GM06990 (cell line): ENCODE measurements around the gene DIS3L.
"Not testable (repeated sequence)": the region's sequence is repeated elsewhere in the genome, so short reads cannot be mapped to it uniquely, and the experiment has no call there.

Source experiments
- DNase-seq: peaks from one replicate; pipeline ENCODE4 v3.0.0-alpha.2; 2011; ENCODE audit not compliant: insufficient read length; ENCODE audit errors: extremely low read depth
- H3K27me3 ChIP-seq: replicated peaks from 2 replicates; pipeline ENCODE4 v1.6.0; 2011; ENCODE audit warnings: low read length; ENCODE audit not compliant: control insufficient read depth, insufficient read depth
- H3K36me3 ChIP-seq: 2 replicates; pipeline ENCODE4 v1.5.1; 2011; ENCODE audit warnings: low read length; ENCODE audit not compliant: control insufficient read depth, insufficient read depth
- H3K4me3 ChIP-seq: replicated peaks from 2 replicates; pipeline ENCODE4 v1.5.1; 2011; ENCODE audit warnings: low read depth, mild to moderate bottlenecking, control low read depth, low read length
- TF ChIP-seq, protein P1 (sequence below): IDR thresholded peaks from 2 replicates; pipeline ENCODE4 v1.5.1; 2011; ENCODE audit warnings: low read length, control low read depth, mild to moderate bottlenecking, inconsistent platforms; ENCODE audit not compliant: insufficient read depth, poor library complexity, severe bottlenecking

DIS3L gene

GRCh38 chr15:66362776-66363175 lies 69.4 kb downstream of the DIS3L start:
- no peaks in the 10 kb centered on the region for H3K36me3 ChIP-seq
- TF ChIP-seq, protein P1, sequence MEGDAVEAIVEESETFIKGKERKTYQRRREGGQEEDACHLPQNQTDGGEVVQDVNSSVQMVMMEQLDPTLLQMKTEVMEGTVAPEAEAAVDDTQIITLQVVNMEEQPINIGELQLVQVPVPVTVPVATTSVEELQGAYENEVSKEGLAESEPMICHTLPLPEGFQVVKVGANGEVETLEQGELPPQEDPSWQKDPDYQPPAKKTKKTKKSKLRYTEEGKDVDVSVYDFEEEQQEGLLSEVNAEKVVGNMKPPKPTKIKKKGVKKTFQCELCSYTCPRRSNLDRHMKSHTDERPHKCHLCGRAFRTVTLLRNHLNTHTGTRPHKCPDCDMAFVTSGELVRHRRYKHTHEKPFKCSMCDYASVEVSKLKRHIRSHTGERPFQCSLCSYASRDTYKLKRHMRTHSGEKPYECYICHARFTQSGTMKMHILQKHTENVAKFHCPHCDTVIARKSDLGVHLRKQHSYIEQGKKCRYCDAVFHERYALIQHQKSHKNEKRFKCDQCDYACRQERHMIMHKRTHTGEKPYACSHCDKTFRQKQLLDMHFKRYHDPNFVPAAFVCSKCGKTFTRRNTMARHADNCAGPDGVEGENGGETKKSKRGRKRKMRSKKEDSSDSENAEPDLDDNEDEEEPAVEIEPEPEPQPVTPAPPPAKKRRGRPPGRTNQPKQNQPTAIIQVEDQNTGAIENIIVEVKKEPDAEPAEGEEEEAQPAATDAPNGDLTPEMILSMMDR = no peak
- no peak overlapping the region for H3K4me3 ChIP-seq
- H3K27me3 ChIP-seq = no peaks in the 10 kb centered on the region
- no peak for DNase-seq

DNA sequence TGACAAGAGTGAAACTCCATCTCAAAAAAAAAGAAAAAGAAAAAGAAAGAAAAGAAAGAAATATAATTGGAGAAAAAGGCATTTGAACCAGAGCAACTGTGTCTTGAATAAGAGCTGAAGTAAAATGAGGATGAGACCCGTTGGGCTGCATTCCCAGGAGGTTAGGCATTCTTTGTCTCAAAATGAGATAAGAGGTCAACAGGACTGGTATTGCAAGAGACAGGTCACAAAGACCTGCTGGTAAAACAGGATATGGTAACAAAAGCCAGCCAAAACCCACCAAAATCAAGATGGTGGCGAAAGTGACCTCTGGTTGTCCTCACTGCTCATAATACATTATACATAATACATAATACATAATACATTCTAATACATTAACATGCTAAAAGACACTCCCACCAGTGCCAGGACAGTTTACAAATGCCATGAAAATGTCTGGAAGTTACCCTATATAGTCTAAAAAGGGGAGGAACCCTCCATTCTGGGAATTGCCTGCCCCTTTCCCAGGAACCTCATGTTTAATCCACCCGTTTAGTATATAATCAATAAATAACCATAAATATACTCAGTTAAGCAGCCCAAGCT lies 71.7 kb downstream of the DIS3L start:
- no peaks in the 10 kb centered on the region for H3K36me3 ChIP-seq
- DNase-seq = no peak
- H3K27me3 ChIP-seq = no peaks in the 10 kb centered on the region
- TF ChIP-seq, protein P1 = no peak
- H3K4me3 ChIP-seq = no peak overlapping the region

DNA sequence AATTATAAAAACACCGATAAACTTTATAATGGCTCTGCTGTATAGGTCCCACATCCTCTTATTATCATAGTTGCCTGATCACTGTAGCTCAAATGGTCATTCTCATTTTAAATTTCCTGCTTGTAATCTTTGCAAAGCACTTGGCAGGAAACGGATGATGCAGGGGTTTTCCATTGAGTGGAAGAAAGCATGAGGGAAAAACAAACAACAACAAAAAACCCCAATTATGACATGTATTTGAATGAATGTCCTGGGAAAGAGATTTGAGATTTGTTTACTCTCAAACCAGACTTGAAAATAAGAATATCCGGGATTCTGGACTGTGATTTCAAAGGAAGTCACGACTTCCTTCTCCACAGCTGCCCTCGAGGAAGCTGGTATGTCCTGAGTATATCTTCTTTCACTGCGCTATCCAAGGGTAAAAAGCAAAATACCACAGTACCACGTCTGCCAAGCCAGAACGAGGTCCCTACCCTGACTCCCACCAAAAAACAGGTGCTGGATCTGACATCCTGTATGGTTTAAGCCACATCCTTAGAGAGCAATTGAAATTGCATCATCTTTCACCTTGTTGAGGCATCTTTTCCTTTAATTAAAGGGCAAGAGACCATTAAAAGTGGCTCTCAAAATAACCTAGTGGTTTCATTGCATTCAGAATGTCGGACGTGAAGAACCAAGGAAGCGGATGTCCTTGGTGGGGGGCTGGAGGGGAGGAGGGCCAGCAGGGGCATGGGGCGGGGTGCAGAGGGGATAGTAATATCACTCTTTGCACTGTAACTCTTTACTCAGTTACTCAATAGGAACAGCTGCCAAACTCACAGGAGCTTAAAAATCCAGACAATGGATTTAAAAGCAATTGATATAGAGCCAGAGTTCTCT lies 76.6 kb downstream of the DIS3L start:
- peak overlapping the region; percentile 52 for H3K4me3 ChIP-seq
- no peaks in the 10 kb centered on the region for H3K27me3 ChIP-seq
- DNase-seq = peak; percentile 63
- H3K36me3 ChIP-seq = no peaks in the 10 kb centered on the region
- TF ChIP-seq, protein P1 = no peak

DNA sequence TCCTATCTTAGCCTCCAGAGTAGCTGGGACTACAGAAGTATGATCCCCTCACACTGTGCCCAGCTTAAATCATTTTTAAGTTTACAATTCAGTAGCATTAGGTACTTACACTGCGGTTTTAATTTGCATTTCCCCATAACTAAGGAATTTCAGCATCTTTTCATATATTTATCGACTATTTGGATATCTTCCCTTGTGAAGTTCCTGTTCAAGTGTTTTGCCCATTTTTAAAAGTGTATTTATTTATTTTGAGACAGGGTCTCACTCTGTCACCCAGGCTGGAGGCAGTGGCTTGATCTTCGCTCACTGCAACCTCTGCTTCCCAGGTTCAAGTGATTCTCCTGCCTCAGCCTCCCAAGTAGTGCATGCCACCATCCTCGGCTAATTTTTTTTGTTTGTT lies 80.8 kb downstream of the DIS3L start:
- Histone ChIP-seq H3K4me3 (no peak overlapping the region), H3K36me3 (no peaks in the 10 kb centered on the region), H3K27me3 (no peaks in the 10 kb centered on the region)
- TF ChIP-seq, protein P1 = no peak
- no peak for DNase-seq

DNA sequence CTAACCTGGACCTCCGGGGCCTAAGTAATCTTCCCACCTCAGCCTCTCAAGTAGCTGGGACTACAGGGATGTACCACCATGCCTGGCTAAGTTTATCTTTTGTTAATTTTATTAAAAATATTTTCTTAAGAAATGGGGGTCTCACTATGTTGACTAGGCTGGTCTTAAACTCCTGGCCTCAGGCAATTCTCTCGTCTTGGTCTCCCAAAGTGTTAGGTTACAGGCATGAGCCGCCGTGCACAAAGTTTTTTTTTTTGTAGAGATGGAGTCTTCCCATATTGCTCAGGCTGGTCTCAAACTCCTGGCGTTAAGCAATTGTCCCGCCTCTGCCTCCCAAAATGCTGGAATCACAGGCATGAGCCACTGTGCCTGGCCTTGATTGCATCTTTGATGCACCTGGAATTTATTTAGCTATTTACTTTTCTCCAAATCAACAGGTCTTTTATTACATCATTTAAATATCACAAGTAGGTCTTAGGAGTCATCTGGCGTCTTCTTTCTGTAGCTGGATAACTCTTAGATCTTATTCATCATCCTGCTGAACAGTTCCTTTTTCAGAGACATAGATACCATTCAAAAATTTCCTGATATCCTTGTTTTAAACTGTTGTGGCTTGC lies 85.6 kb downstream of the DIS3L start:
- H3K4me3 ChIP-seq = no peak overlapping the region
- TF ChIP-seq, protein P1 = no peak
- no peak for DNase-seq

GRCh38 chr15:66381376-66381775 lies 88.0 kb downstream of the DIS3L start:
- H3K4me3 ChIP-seq, DNase-seq, H3K27me3 ChIP-seq, H3K36me3 ChIP-seq: not testable (repeated sequence)

More for the DNA sequence above, 85.6 kb downstream of the DIS3L start:
- H3K27me3 ChIP-seq = no peaks in the 10 kb centered on the region
- H3K36me3 ChIP-seq = no peaks in the 10 kb centered on the region
